ENCODE measurements around the gene SBDS. TPM values are rescaled to one million over a fixed set of nuclear protein-coding genes. Genes with fewer than 3 reads are reported as not detected.

Gene SBDS
- total RNA-seq, 1 donor from 2014 or later = 32.0 TPM

- H3K36me3 Mint-ChIP-seq (ENCODE audit: insufficient read depth) = peaks cover 19% of the 10 kb centered on the region
- no peaks in the 10 kb centered on the region for H3K27me3 Mint-ChIP-seq
- H3K9me3 Mint-ChIP-seq (ENCODE audit: low read depth) = no peaks in the 10 kb centered on the region
- TF ChIP-seq, protein P1, sequence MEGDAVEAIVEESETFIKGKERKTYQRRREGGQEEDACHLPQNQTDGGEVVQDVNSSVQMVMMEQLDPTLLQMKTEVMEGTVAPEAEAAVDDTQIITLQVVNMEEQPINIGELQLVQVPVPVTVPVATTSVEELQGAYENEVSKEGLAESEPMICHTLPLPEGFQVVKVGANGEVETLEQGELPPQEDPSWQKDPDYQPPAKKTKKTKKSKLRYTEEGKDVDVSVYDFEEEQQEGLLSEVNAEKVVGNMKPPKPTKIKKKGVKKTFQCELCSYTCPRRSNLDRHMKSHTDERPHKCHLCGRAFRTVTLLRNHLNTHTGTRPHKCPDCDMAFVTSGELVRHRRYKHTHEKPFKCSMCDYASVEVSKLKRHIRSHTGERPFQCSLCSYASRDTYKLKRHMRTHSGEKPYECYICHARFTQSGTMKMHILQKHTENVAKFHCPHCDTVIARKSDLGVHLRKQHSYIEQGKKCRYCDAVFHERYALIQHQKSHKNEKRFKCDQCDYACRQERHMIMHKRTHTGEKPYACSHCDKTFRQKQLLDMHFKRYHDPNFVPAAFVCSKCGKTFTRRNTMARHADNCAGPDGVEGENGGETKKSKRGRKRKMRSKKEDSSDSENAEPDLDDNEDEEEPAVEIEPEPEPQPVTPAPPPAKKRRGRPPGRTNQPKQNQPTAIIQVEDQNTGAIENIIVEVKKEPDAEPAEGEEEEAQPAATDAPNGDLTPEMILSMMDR (IDR thresholded peaks at IDR 0.05; ENCODE audit: unreplicated experiment) = no peak
- H3K4me1 Mint-ChIP-seq (ENCODE audit: low read depth) = peaks cover 2% of the 10 kb centered on the region
- no peak for DNase-seq (ENCODE audit: low spot score, unreplicated experiment)
- H3K4me3 Mint-ChIP-seq (ENCODE audit: low read depth) = no peak overlapping the region
- H3K27ac Mint-ChIP-seq = no peak overlapping the region
Measured at GRCh38 chr7:66952343-66953043, 42.9 kb downstream of the SBDS start.

- H3K9me3 Mint-ChIP-seq (ENCODE audit: low read depth) = no peaks in the 10 kb centered on the region
- DNase-seq (ENCODE audit: low spot score, unreplicated experiment) = no peak
- TF ChIP-seq, protein P1 (IDR thresholded peaks at IDR 0.05; ENCODE audit: unreplicated experiment) = no peak
- no peaks in the 10 kb centered on the region for H3K27me3 Mint-ChIP-seq
- H3K4me3 Mint-ChIP-seq (ENCODE audit: low read depth) = no peak overlapping the region
- H3K4me1 Mint-ChIP-seq (ENCODE audit: low read depth) = no peaks in the 10 kb centered on the region
- peaks cover 15% of the 10 kb centered on the region for H3K36me3 Mint-ChIP-seq (ENCODE audit: insufficient read depth)
- no peak overlapping the region for H3K27ac Mint-ChIP-seq
Measured at GRCh38 chr7:66950763-66951162, 44.6 kb downstream of the SBDS start.

DNA sequence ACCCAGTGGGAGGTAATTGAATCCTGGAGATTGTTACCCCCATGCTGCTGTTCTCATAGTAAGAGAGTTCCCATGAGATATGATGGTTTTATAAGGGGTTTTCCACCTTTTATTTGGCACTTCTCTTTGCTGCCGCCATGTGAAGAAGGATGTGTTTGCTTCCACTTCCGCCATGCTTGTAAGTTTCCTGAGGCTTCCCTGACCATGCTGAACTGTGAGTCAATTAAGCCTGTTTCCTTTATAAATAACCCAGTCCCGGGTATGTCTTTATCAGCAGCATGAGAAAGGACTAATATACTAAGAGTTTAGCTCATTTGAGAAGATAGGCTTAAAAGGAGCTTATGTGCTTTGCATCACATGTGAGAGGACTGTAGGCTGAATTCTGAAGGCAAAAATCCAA, 45.1 kb downstream of the SBDS start:
- no peak overlapping the region for H3K27ac Mint-ChIP-seq
- TF ChIP-seq, protein P1 (IDR thresholded peaks at IDR 0.05; ENCODE audit: unreplicated experiment) = no peak
- DNase-seq (ENCODE audit: low spot score, unreplicated experiment) = no peak
- H3K27me3 Mint-ChIP-seq = no peaks in the 10 kb centered on the region
- peaks cover 17% of the 10 kb centered on the region for H3K36me3 Mint-ChIP-seq (ENCODE audit: insufficient read depth)
- H3K4me1 Mint-ChIP-seq (ENCODE audit: low read depth) = no peaks in the 10 kb centered on the region
- H3K9me3 Mint-ChIP-seq (ENCODE audit: low read depth) = no peaks in the 10 kb centered on the region
- H3K4me3 Mint-ChIP-seq (ENCODE audit: low read depth) = no peak overlapping the region

DNA sequence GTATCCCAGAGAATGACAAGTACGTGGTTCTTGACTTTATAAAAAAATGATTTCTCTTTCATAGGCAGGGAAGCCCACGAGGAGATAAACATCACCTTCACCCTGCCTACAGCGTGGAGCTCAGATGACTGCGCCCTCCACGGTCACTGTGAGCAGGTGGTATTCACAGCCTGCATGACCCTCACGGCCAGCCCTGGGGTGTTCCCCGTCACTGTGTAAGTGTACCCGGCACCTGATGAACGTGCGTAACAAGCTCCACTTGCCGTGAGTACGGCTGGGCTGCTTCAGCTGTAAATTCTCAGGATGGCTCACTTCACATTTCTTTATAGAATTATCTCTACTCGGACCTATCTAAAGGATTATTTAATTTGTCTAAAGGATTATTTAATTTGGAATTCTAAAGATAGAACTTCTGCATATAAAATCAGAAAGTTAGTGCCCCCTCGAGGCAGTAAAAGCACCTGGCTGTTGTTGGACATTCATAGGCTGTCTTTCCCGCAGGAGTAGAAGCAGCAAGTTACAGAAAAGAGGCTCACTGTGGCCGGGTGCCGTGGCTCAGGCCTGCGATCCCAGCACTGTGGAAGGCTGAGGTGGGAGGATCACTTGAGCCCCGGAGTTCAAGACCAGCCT, 46.8 kb downstream of the SBDS start:
- H3K36me3 Mint-ChIP-seq (ENCODE audit: insufficient read depth) = peaks cover 24% of the 10 kb centered on the region
- DNase-seq (ENCODE audit: low spot score, unreplicated experiment) = no peak
- no peaks in the 10 kb centered on the region for H3K9me3 Mint-ChIP-seq (ENCODE audit: low read depth)
- no peaks in the 10 kb centered on the region for H3K4me1 Mint-ChIP-seq (ENCODE audit: low read depth)
- H3K4me3 Mint-ChIP-seq (ENCODE audit: low read depth) = no peak overlapping the region
- TF ChIP-seq, protein P1 (IDR thresholded peaks at IDR 0.05; ENCODE audit: unreplicated experiment) = no peak
- H3K27me3 Mint-ChIP-seq = no peaks in the 10 kb centered on the region
- H3K27ac Mint-ChIP-seq = no peak overlapping the region

GRCh38 chr7:66946545-66946944, 48.8 kb downstream of the SBDS start:
- no peak for DNase-seq (ENCODE audit: low spot score, unreplicated experiment)
- TF ChIP-seq, protein P1 (IDR thresholded peaks at IDR 0.05; ENCODE audit: unreplicated experiment) = no peak
- Mint-ChIP-seq H3K9me3 (ENCODE audit: low read depth) (no peaks in the 10 kb centered on the region), H3K27ac (no peak overlapping the region), H3K4me1 (ENCODE audit: low read depth) (no peaks in the 10 kb centered on the region), H3K4me3 (ENCODE audit: low read depth) (no peak overlapping the region), H3K27me3 (no peaks in the 10 kb centered on the region), H3K36me3 (ENCODE audit: insufficient read depth) (peaks cover 21% of the 10 kb centered on the region)

Measured in progenitor cell of endocrine pancreas (in vitro differentiated cells).